Measurements from ENCODE around the gene USP37.
A peak's percentile ranks its signal among the peaks of the same experiment; 100 is the strongest.

The USP37 gene

GRCh38 chr2:218400930-218401881, 166.9 kb downstream of the USP37 start:
- DNase-seq, result peak; percentile 31 to 37

Data from activated T-cell treated with anti-CD3 and anti-CD28 coated beads, Interleukin-2, amount 50 U/mL, for 48 hours (primary cell).